ENCODE results near the gene ITGA4.

The ITGA4 gene

GRCh38 chr2:181459621-181460021 is 2.4 kb downstream of the ITGA4 start:
- TF ChIP-seq ZC3H10 (CRISPR knock-in tag; IDR thresholded peaks at IDR 0.05) (no peak), ISL1 (CRISPR knock-in tag; IDR thresholded peaks at IDR 0.05) (peak; percentile 68)
- ATAC-seq: no peak

- no peak for ATAC-seq
- TF ChIP-seq ZFP30 (CRISPR knock-in tag; IDR thresholded peaks at IDR 0.05) (no peak), CSDC2 (CRISPR knock-in tag; IDR thresholded peaks at IDR 0.05) (no peak), RARB (CRISPR knock-in tag; IDR thresholded peaks at IDR 0.05) (no peak), CSRNP3 (CRISPR knock-in tag; IDR thresholded peaks at IDR 0.05) (no peak), ISL1 (CRISPR knock-in tag; IDR thresholded peaks at IDR 0.05) (no peak), TCF4 (CRISPR knock-in tag; IDR thresholded peaks at IDR 0.05; ENCODE audit: borderline replicate concordance) (no peak), OSR1 (CRISPR knock-in tag; IDR thresholded peaks at IDR 0.05) (no peak), ZNF8 (CRISPR knock-in tag; IDR thresholded peaks at IDR 0.05) (no peak), ARNTL (CRISPR knock-in tag; IDR thresholded peaks at IDR 0.05; ENCODE audit: borderline replicate concordance, low read depth) (no peak), ZC3H10 (CRISPR knock-in tag; IDR thresholded peaks at IDR 0.05) (no peak), PPARA (CRISPR knock-in tag; IDR thresholded peaks at IDR 0.05; ENCODE audit: borderline replicate concordance) (no peak)
Observed at GRCh38 chr2:181461056-181461997, 4.1 kb downstream of the ITGA4 start.

GRCh38 chr2:181462033-181462432 is 4.8 kb downstream of the ITGA4 start:
- TF ChIP-seq BACH2 (CRISPR knock-in tag; IDR thresholded peaks at IDR 0.05; ENCODE audit: borderline replicate concordance) (no peak), RARB (CRISPR knock-in tag; IDR thresholded peaks at IDR 0.05) (no peak), ISL1 (CRISPR knock-in tag; IDR thresholded peaks at IDR 0.05) (no peak), ZNF8 (CRISPR knock-in tag; IDR thresholded peaks at IDR 0.05) (no peak), ZNF565 (CRISPR knock-in tag; conservative IDR thresholded peaks at IDR 0.05; ENCODE audit: low read depth) (no peak), TSHZ2 (CRISPR knock-in tag; IDR thresholded peaks at IDR 0.05) (no peak)
- no peak for ATAC-seq

GRCh38 chr2:181463588-181463987 is 6.4 kb downstream of the ITGA4 start:
- ATAC-seq: no peak
- TF ChIP-seq PPARA (CRISPR knock-in tag; IDR thresholded peaks at IDR 0.05; ENCODE audit: borderline replicate concordance) (no peak), CSRNP3 (CRISPR knock-in tag; IDR thresholded peaks at IDR 0.05) (no peak), PATZ1 (CRISPR knock-in tag; IDR thresholded peaks at IDR 0.05; ENCODE audit: borderline replicate concordance) (no peak), ISL1 (CRISPR knock-in tag; IDR thresholded peaks at IDR 0.05) (no peak), POU6F1 (CRISPR knock-in tag; IDR thresholded peaks at IDR 0.05; ENCODE audit: borderline replicate concordance, low read depth) (no peak), ZNF8 (CRISPR knock-in tag; IDR thresholded peaks at IDR 0.05) (no peak)
